SK-N-SH (cell line): Measurements from ENCODE around the gene ZDHHC6. TPM values are rescaled to one million over a fixed set of nuclear protein-coding genes. Genes with fewer than 3 reads are reported as not detected.

Source experiments
- CTCF ChIA-PET: fragments of 300-600, 350-600 bp; formaldehyde crosslinking; extraction: SDS; loops from one replicate; lab custom pipeline; 2021; lab: Yijun Ruan, JAX
- POLR2A ChIA-PET: fragments of 350-600 bp; sonication (Branson Sonifier 250); formaldehyde crosslinking; extraction: SDS; loops from one replicate; lab custom pipeline; 2020; ENCODE audit warnings: antibody characterized with exemption, inconsistent platforms; lab: Yijun Ruan, JAX
- DNase-seq: peaks from one replicate; pipeline ENCODE4 v3.0.0; 2012
- H2AFZ ChIP-seq: fragments of 200-600 bp; sonication (generic); 2 replicates; pipeline ENCODE4 v1.8.1; 2016; ENCODE audit warnings: antibody characterized with exemption, mild to moderate bottlenecking, low read depth
- H3F3A ChIP-seq: fragments of 200-600 bp; sonication (generic); replicated peaks from 2 replicates; pipeline ENCODE3; 2016; ENCODE audit warnings: antibody characterized with exemption, mild to moderate bottlenecking; ENCODE audit not compliant: insufficient read depth
- H3K27ac ChIP-seq, 2 experiments: fragments of 200-500 bp in 1 of 2; fragments of 200-600 bp in 1 of 2; sonication (Bioruptor generic) in 1 of 2; sonication (generic), shearing (Covaris generic) in 1 of 2; 2 replicates each; pipeline versions ENCODE4 v1.5.1 to v1.6.1; 2014 to 2016; ENCODE audit warnings: low read depth in 2 of 2, inconsistent platforms in 1 of 2, low read length in 1 of 2, mild to moderate bottlenecking in 1 of 2, mixed read lengths in 1 of 2
- H3K27me3 ChIP-seq: fragments of 200-600 bp; sonication (generic), shearing (Covaris generic); 2 replicates; pipeline ENCODE4 v1.6.1; 2016; ENCODE audit warnings: mixed run types; ENCODE audit not compliant: insufficient read depth
- H3K36me3 ChIP-seq, 2 experiments: fragments of 200-500 bp in 1 of 2; fragments of 200-600 bp in 1 of 2; sonication (Bioruptor generic) in 1 of 2; sonication (generic) in 1 of 2; replicated peaks in 1 of 2; 2 replicates each; pipeline versions ENCODE3 to v1.5.1; 2014 to 2016; ENCODE audit warnings: low read length in 1 of 2, mild to moderate bottlenecking in 1 of 2; ENCODE audit not compliant: insufficient read depth in 2 of 2, control insufficient read depth in 1 of 2
- H3K4me1 ChIP-seq, 2 experiments: fragments of 200-500 bp in 1 of 2; fragments of 200-600 bp in 1 of 2; sonication (Bioruptor generic) in 1 of 2; sonication (generic), shearing (Covaris generic) in 1 of 2; 2 replicates each; pipeline versions ENCODE4 v1.5.1 to v1.6.1; 2014 to 2016; ENCODE audit warnings: low read depth in 1 of 2, low read length in 1 of 2, mixed run types in 1 of 2; ENCODE audit not compliant: insufficient read depth in 2 of 2, control insufficient read depth in 1 of 2
- H3K4me2 ChIP-seq: fragments of 200-600 bp; sonication (generic), shearing (Covaris generic); 2 replicates; pipeline ENCODE4 v1.6.1; 2017; ENCODE audit warnings: mixed run types
- H3K4me3 ChIP-seq, 2 experiments: fragments of 200-500 bp in 1 of 2; fragments of 200-600 bp in 1 of 2; sonication (Bioruptor generic) in 1 of 2; sonication (generic), shearing (Covaris generic) in 1 of 2; 2 replicates each; pipeline versions ENCODE4 v1.5.1 to v1.8.1; 2014 to 2016; ENCODE audit warnings: low read depth in 2 of 2, inconsistent platforms in 1 of 2, low read length in 1 of 2, mild to moderate bottlenecking in 1 of 2, mixed read lengths in 1 of 2, moderate library complexity in 1 of 2
- H3K79me2 ChIP-seq: fragments of 200-600 bp; sonication (generic); 2 replicates; pipeline ENCODE4 v1.8.1; 2017; ENCODE audit warnings: mild to moderate bottlenecking; ENCODE audit not compliant: insufficient read depth
- H3K9ac ChIP-seq: fragments of 200-600 bp; sonication (generic); 2 replicates; pipeline ENCODE4 v1.6.1; 2017; ENCODE audit warnings: mixed run types
- H3K9me2 ChIP-seq: fragments of 200-600 bp; sonication (generic); 2 replicates; pipeline ENCODE4 v1.6.1; 2017; ENCODE audit warnings: mixed run types
- H3K9me3 ChIP-seq: fragments of 200-600 bp; sonication (generic); 2 replicates; pipeline ENCODE4 v1.6.1; 2017; ENCODE audit warnings: mixed run types, mild to moderate bottlenecking, moderate library complexity
- H4K20me1 ChIP-seq: fragments of 200-600 bp; sonication (generic); 2 replicates; pipeline ENCODE4 v1.6.1; 2017; ENCODE audit warnings: mild to moderate bottlenecking, mixed run types; ENCODE audit not compliant: insufficient read depth
- ELF1 ChIP-seq: IDR thresholded peaks from 2 replicates; pipeline ENCODE4 v1.4.0; 2012
- EZH2phosphoT487 ChIP-seq: fragments of 200-600 bp; sonication (generic); IDR thresholded peaks from 2 replicates; pipeline ENCODE4 v1.6.1; 2017; ENCODE audit warnings: low read depth, mixed run types, mild to moderate bottlenecking, antibody characterized with exemption, moderate library complexity, borderline replicate concordance
- FOSL2 ChIP-seq: IDR thresholded peaks from 2 replicates; pipeline ENCODE4 v1.4.0; 2012; ENCODE audit warnings: low read depth, mild to moderate bottlenecking, moderate library complexity, borderline replicate concordance
- FOXM1 ChIP-seq: IDR thresholded peaks from 2 replicates; pipeline ENCODE4 v1.4.0; 2012; ENCODE audit warnings: low read depth, mild to moderate bottlenecking
- GABPA ChIP-seq: IDR thresholded peaks from 2 replicates; pipeline ENCODE4 v1.4.0; 2012; ENCODE audit warnings: low read depth, mild to moderate bottlenecking
- GATA2 ChIP-seq: sonication (generic); formaldehyde crosslinking; IDR thresholded peaks from 2 replicates; pipeline ENCODE4 v1.5.0; 2020; ENCODE audit warnings: mild to moderate bottlenecking, missing genetic modification reagents
- IRF3 ChIP-seq: fragments of 150-350 bp; IDR thresholded peaks from 2 replicates; pipeline ENCODE4 v1.6.1; 2016; ENCODE audit warnings: mild to moderate bottlenecking, low read depth, low read length
- JUND ChIP-seq: IDR thresholded peaks from 2 replicates; pipeline ENCODE4 v1.4.0; 2012
- MAX ChIP-seq: IDR thresholded peaks from 2 replicates; pipeline ENCODE4 v1.4.0; 2012; ENCODE audit warnings: low read depth
- NRF1 ChIP-seq: IDR thresholded peaks from 2 replicates; pipeline ENCODE4 v1.6.1; 2012; ENCODE audit warnings: low read depth, mild to moderate bottlenecking, low read length
- PBX3 ChIP-seq: IDR thresholded peaks from 2 replicates; pipeline ENCODE4; 2012
- REST ChIP-seq: IDR thresholded peaks from 2 replicates; pipeline ENCODE4 v1.6.1; 2012; ENCODE audit warnings: mild to moderate bottlenecking, low read depth, low read length, moderate library complexity
- RXRA ChIP-seq: IDR thresholded peaks from 2 replicates; pipeline ENCODE4 v1.4.0; 2012; ENCODE audit warnings: low read depth, mild to moderate bottlenecking, borderline replicate concordance
- SMC3 ChIP-seq: IDR thresholded peaks from 2 replicates; pipeline ENCODE4 v1.6.1; 2012; ENCODE audit warnings: low read depth, low read length, improper control_type of control experiment
- TCF12 ChIP-seq: IDR thresholded peaks from 2 replicates; pipeline ENCODE4 v1.4.0; 2012
- WGBS: methylation state at CpG from one replicate; pipeline ENCODE4 v1.1.6; 2017; ENCODE audit warnings: low lambda C conversion rate; 5-methylcytosine and 5-hydroxymethylcytosine counted together
- polyA plus RNA-seq, 3 experiments: library from polyadenylated mRNA; depleted of rRNA; stranded (reverse); fragments of >200 nt; gene quantifications; 2 replicates each; pipeline ENCODE4 v1.2.3, GENCODE V29; 2012

Gene ZDHHC6
- polyA plus RNA-seq, 1 of the 3 experiments (the other 2 are of a cell fraction) = 12.5 TPM

GRCh38 chr10:112424651-112425050 lies 22.1 kb downstream of the ZDHHC6 start:
- Histone ChIP-seq H3K9ac (no peak overlapping the region), H3K36me3 (peaks cover 0 to 9% of the 10 kb centered on the region in 2 experiments), H3K9me2 (no peaks in the 10 kb centered on the region), H3F3A (no peaks in the 10 kb centered on the region), H3K27me3 (no peaks in the 10 kb centered on the region), H3K79me2 (no peaks in the 10 kb centered on the region), H2AFZ (no peak overlapping the region), H3K9me3 (no peaks in the 10 kb centered on the region), H3K4me2 (no peak overlapping the region), H3K4me3 (no peak overlapping the region), H3K27ac (no peak overlapping the region), H4K20me1 (no peaks in the 10 kb centered on the region), H3K4me1 (no peaks in the 10 kb centered on the region)
- TF ChIP-seq SMC3 = no peak
- TF ChIP-seq EZH2phosphoT487 = no peak
- no peak for TF ChIP-seq REST
- TF ChIP-seq ELF1 = no peak
- TF ChIP-seq MAX = no peak
- no peak for TF ChIP-seq IRF3
- no peak for TF ChIP-seq NRF1
- TF ChIP-seq RXRA = no peak
- TF ChIP-seq FOSL2 = no peak
- no peak for TF ChIP-seq PBX3
- no peak for TF ChIP-seq GATA2 (CRISPR knock-in tag)
- no peak for TF ChIP-seq GABPA
- no peak for TF ChIP-seq TCF12
- TF ChIP-seq FOXM1 = no peak
- TF ChIP-seq JUND = no peak
- WGBS = 82% methylated on average over 2 of the region's 2 CpGs
- CTCF ChIA-PET = interaction anchor here (0.7 to 1.8 kb wide), 3 partner anchors 10 to 110 kb away, joined by 3 to 11 read pairs (median 3); no protein-coding TSS in a partner anchor
- DNase-seq = no peak
- POLR2A ChIA-PET = no interaction called here
